GM04504 (cell line): ENCODE data around the gene KCNJ18.
A peak's percentile ranks its signal among the peaks of the same experiment; 100 is the strongest.
"Not testable (repeated sequence)": the region's sequence is repeated elsewhere in the genome, so short reads cannot be mapped to it uniquely, and the experiment has no call there.

Experiments
- DNase-seq: peaks from one replicate; pipeline ENCODE4 v3.0.0-alpha.2; 2012; ENCODE audit warnings: low read depth

Gene KCNJ18

DNA sequence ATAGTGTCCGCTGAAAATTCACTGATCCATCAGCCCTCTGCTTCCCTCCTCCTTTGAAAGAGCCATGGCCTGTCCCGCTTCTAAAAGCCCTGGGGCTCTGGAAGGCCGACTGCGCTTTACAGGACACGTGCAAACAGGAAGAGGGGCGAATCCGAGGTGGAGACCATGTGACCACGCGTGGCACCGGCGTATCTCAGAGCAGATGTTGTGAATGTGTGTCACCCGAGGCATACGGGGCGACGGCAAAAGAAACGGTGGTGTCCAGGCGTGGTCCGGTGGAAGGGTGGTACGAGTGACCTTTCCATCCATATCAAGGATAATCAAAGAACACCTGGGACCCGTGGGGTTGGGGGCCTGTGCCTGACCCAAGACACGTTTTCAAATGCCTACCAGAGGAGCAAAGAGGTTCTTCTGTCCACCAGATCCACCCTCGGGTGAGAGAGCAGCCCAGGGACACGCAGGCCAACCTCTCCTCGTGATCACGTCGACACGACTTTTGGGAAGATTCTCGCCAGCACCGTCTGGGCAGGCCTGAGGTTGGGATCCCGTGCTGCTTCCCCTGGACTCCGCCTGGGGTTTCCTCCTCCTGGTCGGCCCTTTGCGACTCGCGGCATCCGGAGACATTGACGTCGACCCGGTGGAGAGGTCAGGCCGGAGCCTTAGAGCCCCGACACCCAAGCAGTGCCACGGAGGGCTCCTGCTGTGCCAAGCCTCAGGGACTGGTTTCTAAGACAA is 7.1 kb upstream of the KCNJ18 start:
- DNase-seq, result not testable (repeated sequence)

DNA sequence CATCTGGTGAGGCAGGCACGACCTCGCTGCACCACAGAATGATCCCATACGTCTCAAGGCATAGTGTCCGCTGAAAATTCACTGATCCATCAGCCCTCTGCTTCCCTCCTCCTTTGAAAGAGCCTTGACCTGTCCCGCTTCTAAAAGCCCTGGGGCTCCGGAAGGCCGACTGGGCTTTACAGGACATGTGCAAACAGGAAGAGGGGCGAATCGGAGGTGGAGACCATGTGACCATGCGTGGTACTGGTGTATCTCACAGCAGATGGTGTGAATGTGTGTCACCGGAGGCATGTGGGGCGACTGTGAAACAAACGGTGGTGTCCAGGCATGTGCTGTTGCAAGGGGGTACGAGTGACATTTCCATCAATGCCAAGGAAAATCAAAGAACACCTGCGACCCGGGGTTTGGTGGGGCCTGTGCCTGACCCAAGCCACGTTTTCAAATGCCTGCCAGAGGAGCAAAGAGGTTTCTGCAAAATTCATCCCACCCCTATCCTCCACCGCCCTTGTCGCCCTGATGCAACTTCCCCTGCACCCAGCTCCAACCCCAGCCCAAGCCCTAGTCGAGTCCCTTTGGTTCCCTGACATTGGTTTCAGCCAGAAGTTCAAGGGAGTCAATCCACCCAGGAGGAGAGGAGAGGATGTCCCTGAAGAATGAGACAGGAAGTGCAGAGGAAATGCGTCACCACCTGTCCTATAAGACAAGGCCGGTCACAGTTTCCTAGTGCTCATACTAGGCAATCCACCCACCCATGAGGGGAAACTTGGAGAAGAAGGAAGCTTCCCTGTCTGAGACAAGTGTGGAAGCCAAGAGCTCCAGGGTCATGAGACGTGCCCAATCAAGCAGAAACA is 5.9 kb upstream of the KCNJ18 start:
- no peak for DNase-seq

DNA sequence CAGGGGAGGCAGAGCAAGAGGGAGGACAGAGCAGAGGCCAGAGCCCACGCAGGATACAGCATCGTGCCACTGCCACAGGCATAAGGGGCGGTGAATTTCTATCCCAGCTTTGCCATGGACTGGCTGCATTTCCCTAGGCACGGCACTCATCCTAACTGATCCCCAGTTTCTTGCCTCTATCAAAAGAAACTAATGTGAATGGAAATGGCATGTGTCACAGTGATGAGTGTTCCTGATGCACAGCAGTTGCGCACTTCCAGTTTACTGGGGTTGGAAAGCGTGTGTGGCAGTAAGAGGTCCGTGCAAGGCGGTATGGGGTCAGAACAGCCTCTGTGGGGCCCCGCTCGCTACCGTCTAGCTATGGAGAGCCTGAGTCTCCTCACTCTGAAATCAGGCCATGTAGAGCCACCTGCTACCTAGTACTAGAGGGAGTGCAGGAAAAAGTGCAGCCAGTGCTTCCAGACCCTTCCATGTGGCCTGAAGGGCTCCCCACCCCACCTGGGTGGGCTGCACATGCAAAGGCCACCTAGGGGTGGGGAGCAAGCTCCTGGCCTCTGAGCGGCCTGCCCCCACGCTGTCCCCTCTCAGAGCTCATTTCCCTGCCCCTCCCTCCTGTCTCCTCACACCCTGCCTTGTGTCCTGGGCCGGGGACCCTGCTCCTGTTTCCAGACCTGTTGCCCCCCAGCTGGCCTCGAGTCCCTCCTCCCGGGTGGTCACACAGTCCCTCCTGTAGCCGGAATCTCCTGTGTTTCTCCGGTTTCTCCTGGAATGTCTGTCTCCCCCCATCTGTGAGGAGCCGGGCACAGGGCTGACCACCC is 5.0 kb upstream of the KCNJ18 start:
- DNase-seq, result no peak

DNA sequence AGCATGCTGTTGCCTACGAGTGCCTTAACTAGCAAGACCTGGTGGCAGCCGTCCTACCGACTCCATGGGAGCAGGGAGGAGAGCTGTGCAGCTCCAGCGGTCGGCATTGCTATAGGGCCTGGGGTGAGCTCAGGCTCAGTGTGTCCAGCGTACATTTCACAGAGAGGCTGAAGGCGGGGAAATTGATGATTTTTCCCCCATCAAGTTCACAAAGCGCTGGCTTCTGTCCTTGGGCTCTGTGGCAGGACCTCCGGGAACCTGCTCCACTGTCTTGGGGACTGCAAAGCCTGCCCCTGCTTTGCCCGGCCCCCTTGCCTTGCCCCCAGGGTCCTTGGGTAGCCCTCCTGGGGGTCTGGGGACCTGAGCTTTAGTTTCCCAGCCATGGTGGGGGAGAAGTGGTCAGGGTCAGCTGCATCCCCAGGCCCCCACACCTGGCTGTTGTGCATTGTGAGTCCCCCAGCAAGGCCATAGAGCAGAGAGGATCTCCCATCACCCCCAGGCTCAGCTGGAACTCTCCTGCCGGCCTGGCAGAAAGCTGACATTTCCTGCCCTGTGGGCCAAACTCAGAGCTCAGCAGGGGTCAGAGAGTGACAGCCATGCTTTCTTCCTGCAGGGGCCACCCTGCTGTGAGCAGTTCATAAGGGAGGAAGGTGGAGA is 3.9 kb upstream of the KCNJ18 start:
- DNase-seq, result no peak

DNA sequence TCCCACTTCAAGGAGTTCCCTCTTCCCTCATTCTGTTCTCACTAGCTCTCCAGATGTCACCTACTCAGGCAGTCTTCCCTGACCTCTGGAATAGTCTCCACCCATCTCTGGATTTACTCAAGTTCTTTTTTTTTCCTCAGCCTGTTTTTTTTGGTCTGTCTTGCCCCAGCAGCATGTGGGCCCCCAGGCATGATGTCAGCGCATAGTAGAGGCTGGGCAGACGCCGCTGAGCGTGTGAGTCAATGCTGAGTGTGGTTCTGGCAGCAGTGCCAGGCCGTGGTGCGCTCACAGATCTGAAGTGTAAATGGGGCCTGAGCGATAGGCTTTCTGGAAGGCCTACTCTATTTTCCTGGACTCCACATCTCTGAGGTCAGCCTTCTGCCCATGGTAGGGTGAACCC is 2.7 kb upstream of the KCNJ18 start:
- DNase-seq, result peak; percentile 88

DNA sequence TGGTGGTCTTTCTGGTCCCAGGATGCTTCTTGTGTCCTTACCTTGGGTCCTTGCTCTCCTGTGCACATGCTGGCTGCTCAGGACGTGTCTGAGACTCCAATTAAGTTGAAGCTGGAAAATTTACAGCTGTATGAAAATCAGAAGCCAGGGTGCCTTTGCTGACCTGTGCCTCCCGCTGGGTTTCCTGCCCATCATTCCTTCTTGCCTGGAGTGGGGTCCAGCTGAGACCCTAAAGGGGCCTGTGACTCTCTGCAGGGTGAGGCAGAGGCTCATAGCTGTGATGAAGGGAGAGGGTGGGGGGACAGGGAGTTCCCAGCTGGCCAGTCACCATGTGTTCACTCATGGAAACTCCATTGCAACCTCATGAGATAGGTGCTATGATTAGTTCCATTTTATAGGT is 1.5 kb upstream of the KCNJ18 start:
- DNase-seq, result not testable (repeated sequence)

DNA sequence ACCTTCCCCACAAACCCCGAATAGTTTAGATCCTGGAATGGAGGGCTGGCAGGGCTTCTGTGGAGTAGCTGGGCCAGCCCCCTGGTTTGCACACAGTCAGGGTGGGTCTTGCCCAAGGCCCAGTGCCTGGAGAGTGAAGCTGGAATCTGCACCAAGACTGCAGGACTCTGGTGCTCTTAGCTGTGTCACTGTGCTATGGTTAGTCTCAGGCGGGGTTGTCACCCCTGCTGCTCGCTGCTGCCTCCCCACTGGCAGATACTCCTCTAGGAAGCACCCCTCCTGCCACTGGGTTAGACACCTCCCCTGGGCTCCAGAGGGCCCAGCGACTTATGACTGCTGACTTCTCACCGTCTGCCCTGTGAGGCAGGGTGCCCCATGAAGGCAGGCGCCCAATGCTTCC is 842 bp upstream of the KCNJ18 start:
- DNase-seq, result not testable (repeated sequence)

DNA sequence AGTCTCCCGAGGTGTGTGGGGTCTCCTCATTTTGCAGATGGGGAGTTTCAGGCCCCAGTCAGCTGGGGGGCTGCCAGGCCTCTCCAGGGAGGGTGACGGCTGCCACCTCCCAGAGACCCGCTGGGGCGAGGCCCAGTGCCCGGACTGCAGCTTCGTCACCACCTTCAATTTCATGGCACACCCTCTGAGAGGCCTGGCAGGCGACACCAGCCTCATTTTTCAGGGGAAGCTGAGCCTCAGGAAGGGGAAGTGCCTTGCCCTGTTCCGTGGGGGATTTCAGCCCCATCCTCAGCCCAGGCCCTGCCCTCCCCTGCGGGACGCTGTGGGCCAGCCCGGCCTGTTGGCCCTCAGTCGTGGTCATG is 362 bp downstream of the KCNJ18 start:
- DNase-seq, result not testable (repeated sequence)

DNA sequence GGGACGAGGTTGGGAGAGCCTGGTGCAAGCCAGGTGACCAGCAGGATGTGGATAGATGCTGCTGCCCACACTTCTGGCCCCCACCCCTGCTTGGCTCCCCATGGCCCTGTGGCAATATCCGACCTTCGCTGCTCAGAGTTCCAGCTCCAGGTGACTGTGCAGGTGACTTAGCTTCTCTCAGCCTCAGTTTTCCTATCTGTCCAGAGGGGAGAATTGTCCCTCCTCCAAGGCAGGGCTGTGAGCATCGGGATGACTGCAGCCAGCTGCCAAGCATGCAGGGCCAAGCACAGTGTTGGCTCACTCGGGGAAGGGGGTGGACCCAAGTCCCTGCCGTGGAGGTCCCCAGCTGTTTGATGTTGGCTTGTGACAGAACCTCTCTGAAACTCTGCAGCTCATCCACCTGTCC is 1.1 kb downstream of the KCNJ18 start:
- DNase-seq, result not testable (repeated sequence)

DNA sequence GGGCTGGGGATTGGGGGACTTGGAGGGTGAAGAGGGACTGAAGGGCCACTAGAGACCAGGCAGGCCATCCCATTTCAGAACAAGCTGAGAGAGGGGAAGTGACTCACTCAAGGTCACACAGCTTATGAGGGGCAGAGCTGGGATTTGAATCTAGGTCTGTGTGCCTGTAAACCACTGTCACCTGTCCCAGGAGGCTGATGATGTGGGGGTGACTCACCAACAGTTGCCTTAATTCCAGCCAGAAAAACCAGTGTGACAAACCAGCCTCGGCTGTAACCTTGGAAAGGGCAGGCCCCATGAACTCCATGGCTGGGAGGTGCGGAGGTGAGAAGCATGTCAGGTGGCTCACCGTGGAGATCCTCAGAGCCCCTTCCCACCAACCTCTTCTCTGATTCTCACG is 1.6 kb downstream of the KCNJ18 start:
- not testable (repeated sequence) for DNase-seq

DNA sequence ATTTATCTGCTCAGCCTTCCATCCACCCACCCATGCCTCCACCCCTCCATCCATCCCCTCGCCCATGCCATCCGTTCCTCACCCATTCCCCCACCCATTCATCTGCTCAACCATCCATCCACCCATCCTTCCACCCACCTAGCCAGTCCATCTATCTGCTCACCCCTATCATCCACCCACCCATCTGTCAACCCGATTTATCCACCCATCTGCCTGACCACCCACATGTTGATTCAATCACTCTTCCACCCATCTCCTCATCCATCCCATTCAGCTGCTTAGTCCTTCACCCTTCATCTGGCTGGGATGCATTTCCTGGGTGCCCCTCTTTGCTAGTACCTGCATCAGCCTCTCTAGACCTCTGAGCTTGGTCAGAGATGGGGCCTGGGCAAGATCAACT is 3.9 kb downstream of the KCNJ18 start:
- not testable (repeated sequence) for DNase-seq

DNA sequence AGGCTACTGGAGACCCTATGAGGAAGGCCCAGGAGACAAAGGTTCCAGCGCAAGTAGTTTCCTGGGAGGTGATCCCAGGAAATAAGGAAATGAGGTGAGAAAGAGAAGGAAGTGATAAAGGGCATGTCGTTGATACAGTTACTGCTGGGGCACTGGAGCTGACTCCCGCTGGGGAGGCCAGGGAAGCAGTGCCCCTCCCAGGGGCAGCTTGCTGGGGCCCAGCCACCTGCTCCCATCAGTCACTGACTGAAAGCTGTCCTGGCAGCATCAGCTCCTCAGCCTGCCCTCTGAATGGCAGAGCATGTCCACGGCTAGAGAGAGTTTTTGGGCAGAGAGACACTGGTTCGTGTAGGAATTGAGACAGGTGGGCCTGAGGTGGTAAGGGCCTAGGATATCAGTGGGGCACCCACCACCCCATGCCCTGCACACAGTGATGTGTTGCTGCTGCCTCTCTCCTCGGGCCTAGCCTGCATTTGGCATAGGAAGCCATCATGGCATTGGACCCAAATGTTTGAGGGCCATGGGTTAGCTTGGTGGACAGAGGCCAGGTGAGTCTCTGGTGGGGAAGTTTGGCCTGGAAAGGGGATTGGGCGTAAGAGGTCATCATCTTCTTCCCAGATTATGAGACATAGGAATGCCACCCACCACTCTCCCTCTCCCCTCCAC is 4.7 kb downstream of the KCNJ18 start:
- not testable (repeated sequence) for DNase-seq

DNA sequence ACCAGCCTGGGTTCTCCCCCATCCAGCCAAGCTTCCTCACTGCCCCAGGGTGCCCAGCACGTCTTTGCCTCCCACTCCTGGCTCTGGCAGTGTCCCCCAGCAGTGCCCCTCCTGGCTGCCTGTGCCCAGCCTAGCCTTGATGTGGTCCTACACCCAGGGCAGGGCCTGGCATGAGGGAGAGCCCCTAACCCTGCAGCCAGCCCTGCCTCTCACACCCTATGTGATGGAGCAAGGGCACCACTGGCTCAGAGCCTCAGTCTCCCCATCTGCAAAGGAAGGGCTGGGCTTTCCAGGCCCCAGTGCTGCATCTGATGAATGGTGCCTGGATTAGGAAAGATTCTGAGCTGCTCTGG is 5.2 kb downstream of the KCNJ18 start:
- DNase-seq, result not testable (repeated sequence)

DNA sequence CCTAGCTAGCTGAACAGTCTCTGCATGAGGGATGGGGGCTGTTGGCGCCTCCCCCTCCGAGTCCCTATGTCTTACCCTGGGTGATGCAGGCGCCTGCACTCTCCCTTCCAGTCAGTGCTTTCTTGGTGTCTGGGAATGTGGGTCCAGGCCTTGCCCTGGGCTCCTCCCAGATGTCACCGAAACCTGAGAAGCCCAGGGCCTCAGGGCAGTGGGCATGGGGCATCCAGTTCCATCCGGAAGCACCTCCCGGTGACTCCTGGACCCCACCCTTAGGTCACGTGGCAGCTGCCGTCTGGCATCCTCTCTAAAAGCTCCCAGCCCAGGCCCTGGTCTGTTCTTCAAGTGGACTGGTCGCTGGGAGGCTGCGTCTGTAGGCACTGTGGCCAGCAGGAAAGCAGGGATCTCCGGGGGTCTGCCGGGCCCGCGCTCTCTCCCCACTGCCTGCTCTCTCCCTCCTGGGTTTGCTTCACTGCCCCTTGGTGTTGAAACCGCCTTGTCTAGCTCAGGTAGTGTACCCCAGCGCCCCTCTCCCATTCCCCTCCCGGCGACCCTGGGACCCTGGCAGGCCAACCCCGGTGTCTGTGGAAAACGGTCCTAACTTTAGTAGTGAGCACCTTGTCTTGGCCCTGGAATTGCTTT is 6.2 kb downstream of the KCNJ18 start:
- not testable (repeated sequence) for DNase-seq

DNA sequence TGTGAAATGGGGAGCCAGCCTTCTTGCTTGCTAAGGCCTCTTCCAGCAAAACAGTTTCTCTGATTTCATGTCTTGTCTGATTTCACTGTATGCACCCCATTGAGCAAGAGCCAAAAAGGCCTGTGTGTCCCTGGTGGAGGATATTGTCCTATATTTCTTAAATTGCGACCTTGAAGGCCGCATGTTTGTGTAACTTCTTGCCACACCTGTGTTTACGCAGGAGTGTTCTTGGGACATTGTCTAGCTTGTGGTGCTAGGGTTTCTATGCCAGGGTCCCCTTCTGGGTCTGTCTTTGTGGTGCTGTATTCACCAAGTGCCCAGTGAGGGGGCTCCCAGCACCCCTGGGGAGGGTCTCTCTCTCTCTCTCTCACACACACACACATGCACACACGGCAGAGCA is 6.8 kb downstream of the KCNJ18 start:
- not testable (repeated sequence) for DNase-seq

DNA sequence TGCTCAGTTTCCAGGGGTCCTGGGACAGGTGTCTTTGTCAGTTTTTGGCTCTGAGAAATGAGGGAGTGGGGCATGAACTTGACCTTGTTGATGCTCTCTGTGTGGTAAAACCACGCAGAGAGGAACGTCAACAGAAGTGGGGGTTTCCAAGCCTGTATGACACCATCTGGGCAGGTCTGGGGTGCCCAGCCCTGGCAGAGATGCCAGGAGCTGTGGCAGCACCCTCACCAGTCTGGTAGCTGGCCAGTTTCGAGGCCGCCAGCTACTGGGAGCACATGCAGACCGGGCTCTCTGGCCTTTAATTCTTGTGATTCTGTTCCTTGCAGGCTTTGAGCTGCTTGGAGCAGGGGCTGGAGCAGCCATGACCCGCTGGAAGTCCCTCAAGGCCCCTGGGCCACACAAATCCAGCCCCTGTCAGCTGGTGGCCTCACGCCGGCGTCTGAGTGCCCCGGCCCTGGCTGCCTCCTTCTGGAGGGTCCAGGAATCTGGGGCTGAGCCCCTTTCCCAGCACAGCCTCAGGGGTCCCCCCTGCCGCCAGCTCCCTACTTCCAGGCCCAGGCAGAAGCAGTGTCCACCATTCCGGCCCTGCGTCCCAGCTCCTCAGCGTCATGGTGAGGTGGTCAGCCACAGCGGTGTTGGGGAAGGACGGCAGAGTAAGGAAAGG is 7.4 kb downstream of the KCNJ18 start:
- DNase-seq, result not testable (repeated sequence)

DNA sequence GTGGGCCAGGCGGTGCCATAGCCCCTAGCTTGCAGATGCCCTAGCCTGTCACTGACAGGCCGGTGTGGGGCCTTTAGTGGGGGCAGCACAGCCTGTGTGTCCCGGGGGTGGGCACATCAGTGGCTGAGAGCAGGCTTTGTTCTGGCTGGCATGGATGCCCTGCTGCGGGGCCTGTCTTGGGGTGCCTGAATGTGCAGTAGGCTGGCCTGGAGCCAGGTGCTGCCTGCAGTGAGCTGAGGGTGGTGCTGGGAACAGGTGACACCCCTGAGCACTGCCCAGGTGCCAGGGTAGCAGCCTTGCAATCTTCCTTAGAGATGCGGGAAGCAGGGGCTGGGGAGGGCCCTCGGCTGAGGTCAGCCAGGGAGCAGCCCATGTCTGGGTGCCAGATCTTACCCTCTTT is 8.8 kb downstream of the KCNJ18 start:
- not testable (repeated sequence) for DNase-seq

DNA sequence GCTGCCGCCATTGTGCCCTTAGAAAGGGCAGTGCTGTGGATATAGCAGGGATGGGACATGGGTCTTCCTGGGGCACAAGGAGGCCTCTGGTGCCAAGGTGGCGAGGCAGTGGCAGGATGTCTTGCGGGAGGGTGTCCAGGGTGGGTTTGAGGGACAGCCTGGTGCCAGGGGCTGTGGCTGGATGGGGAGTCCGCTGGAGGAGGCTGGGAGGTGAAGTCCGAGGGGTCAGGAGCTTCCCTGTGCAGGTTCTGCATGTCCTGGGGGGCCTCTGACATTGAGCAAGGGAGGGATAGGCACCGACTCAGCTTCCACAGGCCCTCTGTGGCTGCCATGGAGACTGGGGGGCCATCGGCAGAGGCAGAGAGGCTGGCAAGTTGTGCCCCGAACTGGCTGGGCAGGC is 9.7 kb downstream of the KCNJ18 start:
- DNase-seq, result not testable (repeated sequence)

DNA sequence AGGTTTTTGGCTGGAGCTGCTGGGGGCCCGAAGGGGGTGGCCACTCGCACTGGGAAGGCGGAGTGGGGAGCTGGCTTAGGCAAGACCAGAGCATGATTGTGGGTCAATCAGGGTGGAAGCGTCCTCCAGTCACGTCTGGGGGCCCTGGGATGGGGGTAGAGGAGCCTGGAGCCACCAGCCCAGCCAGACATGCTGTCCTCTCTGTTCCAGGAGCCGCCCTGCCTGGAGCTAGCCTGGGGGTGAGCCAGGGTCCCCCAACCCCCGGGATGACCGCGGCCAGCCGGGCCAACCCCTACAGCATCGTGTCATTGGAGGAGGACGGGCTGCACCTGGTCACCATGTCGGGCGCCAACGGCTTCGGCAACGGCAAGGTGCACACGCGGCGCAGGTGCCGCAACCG is 10.2 kb downstream of the KCNJ18 start:
- not testable (repeated sequence) for DNase-seq

DNA sequence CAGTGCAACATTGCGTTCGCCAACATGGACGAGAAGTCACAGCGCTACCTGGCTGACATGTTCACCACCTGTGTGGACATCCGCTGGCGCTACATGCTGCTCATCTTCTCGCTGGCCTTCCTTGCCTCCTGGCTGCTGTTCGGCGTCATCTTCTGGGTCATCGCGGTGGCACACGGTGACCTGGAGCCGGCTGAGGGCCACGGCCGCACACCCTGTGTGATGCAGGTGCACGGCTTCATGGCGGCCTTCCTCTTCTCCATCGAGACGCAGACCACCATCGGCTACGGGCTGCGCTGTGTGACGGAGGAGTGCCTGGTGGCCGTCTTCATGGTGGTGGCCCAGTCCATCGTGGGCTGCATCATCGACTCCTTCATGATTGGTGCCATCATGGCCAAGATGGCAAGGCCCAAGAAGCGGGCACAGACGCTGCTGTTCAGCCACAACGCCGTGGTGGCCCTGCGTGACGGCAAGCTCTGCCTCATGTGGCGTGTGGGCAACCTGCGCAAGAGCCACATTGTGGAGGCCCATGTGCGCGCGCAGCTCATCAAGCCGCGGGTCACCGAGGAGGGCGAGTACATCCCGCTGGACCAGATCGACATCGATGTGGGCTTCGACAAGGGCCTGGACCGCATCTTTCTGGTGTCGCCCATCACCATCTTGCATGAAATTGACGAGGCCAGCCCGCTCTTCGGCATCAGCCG is 10.8 kb downstream of the KCNJ18 start:
- not testable (repeated sequence) for DNase-seq
